GM10248 (cell line): ENCODE data around the gene TTI1.

Experiments used
- CTCF ChIA-PET: fragments of 300-600 bp; sonication (Branson Sonifier 250); formaldehyde crosslinking; extraction: SDS; loops from one replicate; lab custom pipeline; 2021; ENCODE audit warnings: antibody characterized with exemption; lab: Yijun Ruan, JAX
- POLR2A ChIA-PET: fragments of 350-650 bp; sonication (Branson Sonifier 250); formaldehyde crosslinking; extraction: SDS; loops from one replicate; lab custom pipeline; 2020; ENCODE audit warnings: antibody characterized with exemption; lab: Yijun Ruan, JAX
- DNase-seq: peaks from one replicate; pipeline ENCODE4 v3.0.0; 2012; ENCODE audit errors: extremely low spot score
- CTCF ChIP-seq: IDR thresholded peaks from 2 replicates; pipeline ENCODE4 v1.5.1; 2012; ENCODE audit warnings: mild to moderate bottlenecking, low read depth; ENCODE audit errors: extremely low read depth, missing control alignments, control extremely low read depth

Gene TTI1

DNA sequence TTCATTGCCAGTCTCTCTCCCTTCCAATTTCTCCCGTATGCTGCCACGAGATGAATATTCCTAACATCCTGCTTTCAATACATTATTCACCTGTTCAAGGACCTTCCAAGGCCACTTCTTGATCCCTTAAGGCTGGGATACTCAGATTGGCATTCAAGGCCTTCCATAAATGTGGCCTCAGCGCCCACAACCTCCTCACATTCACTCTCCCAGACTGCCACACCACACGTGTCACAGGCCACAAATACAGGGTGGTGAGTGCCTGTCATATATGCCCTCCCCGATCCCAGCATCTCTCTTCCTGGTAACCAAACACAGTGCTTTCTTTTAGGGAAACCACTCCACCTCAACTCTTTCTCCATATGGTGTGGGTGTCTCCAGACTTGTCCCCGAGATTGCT, 55.5 kb downstream of the TTI1 start:
- CTCF ChIA-PET = no interaction called here
- TF ChIP-seq CTCF = no peak
- no peak for DNase-seq
- POLR2A ChIA-PET = no interaction called here

GRCh38 chr20:37977338-37977737, 55.9 kb downstream of the TTI1 start:
- no peak for TF ChIP-seq CTCF
- POLR2A ChIA-PET = no interaction called here
- no peak for DNase-seq
- CTCF ChIA-PET = no interaction called here

GRCh38 chr20:37976887-37977286, 56.4 kb downstream of the TTI1 start:
- CTCF ChIA-PET = no interaction called here
- DNase-seq = no peak
- POLR2A ChIA-PET = no interaction called here
- no peak for TF ChIP-seq CTCF

DNA sequence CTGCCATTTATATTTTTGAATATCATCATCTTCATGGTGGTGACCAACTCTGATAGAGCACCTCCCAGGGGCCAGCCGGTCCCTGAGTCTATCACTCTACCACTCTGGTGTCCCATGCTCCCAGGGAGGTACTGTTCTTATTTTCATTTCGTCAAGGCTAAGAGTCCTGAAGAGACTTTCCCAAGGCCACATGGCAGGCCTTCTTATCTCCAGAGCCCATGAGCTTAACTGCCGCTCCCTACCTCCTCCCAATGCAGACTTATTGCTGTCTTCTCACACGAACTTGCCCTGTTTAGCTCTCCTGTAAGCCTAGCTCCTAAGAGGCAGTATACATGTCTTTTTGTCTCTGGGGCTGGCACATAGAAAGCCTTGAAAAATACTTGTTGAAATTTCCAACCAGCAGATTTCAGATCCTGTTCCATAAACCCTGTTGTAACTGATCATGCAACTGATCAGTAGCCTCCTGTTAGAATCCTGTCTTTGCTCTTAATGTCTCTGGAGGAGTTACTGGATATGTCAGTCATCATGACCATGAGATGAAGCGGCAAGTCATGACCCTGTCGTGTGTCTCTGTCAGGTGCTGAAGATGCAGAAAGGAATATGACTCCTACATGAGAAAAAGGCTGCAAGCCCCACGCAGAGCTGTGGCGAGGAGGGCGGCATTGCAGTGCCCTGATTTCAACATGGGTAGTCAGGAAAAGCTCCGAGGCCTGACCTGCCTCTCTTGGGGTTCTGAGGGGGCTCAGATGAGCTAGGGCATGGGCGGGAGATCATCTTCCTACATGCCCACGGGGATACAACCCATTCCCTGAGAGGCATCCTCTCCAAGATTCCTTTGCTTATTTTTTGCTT, 60.0 kb downstream of the TTI1 start:
- TF ChIP-seq CTCF = no peak
- no peak for DNase-seq
- CTCF ChIA-PET = interaction anchor here (1.9 kb wide), 1 partner anchor 10 kb away, joined by 6 read pairs; no protein-coding TSS in a partner anchor
- POLR2A ChIA-PET = no interaction called here

GRCh38 chr20:37972256-37973058, 60.8 kb downstream of the TTI1 start:
- no peak for DNase-seq
- POLR2A ChIA-PET = no interaction called here
- TF ChIP-seq CTCF = no peak
- CTCF ChIA-PET = no interaction called here

- CTCF ChIA-PET = no interaction called here
- POLR2A ChIA-PET = no interaction called here
- no peak for DNase-seq
- no peak for TF ChIP-seq CTCF
Observed at GRCh38 chr20:37971561-37972127, 61.6 kb downstream of the TTI1 start.
